Inflammatory macrophage treated with lipopolysaccharide for 1 hour (primary cell): Measurements from ENCODE around the gene VWA3B.
"Not testable (repeated sequence)": the region's sequence is repeated elsewhere in the genome, so short reads cannot be mapped to it uniquely, and the experiment has no call there.

Experiments used
- DNase-seq, 2 donors: peaks; one replicate each; pipeline ENCODE4 v3.0.0-alpha.2; 2020 to 2022

Gene VWA3B

GRCh38 chr2:98253461-98254070, 166.6 kb downstream of the VWA3B start:
- no peak for DNase-seq

- DNase-seq = no peak
Measured at GRCh38 chr2:98254504-98255059, 167.6 kb downstream of the VWA3B start.

DNA sequence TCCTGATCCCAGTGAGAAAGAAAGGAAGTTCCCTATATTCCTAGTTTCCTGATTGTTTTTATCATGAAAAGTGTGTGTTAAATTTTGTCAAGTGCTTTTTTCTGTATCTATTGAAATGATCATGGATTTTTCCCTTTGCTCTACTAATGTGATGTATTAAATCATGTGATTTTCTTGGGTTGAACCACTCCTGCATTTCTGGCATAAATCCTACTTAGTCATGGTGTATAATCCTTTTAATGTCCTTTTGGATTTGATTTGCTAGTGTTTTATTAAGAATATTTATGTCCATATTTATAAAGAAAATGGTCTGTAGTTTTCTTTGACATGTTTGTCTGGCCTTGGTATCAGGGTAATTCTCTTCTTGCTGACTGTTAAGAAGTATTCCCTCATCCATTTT, 171.9 kb downstream of the VWA3B start:
- no peak for DNase-seq

- DNase-seq = no peak
Measured at GRCh38 chr2:98263362-98263761, 176.4 kb downstream of the VWA3B start.

- DNase-seq = not testable (repeated sequence)
Measured at GRCh38 chr2:98268225-98268624, 181.3 kb downstream of the VWA3B start.

- DNase-seq = peak; percentile 35 to 87
Measured at GRCh38 chr2:98269274-98269673, 182.3 kb downstream of the VWA3B start.

DNA sequence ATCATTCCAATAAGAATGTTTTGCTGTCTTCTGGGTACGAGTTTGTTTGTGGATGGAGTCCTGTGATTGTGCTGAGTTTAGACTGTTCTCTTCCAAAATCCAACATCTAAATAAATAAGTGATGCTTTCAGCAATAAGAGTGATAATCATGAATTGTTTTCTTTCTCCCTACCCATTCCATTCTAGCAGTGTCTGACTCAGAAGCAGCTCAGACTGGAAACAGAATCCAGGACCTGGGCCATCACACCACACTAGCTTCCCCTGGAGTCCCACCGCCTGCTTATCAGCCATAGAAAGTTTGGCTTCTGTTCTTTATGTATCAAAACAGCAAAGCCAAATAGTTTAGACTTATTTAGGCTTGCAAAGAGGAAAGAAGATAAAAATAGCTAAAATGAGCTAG, 182.9 kb downstream of the VWA3B start:
- no peak for DNase-seq

GRCh38 chr2:98277162-98277859, 190.3 kb downstream of the VWA3B start:
- DNase-seq = no peak

- DNase-seq = no peak
Measured at GRCh38 chr2:98278074-98278473, 191.1 kb downstream of the VWA3B start.

DNA sequence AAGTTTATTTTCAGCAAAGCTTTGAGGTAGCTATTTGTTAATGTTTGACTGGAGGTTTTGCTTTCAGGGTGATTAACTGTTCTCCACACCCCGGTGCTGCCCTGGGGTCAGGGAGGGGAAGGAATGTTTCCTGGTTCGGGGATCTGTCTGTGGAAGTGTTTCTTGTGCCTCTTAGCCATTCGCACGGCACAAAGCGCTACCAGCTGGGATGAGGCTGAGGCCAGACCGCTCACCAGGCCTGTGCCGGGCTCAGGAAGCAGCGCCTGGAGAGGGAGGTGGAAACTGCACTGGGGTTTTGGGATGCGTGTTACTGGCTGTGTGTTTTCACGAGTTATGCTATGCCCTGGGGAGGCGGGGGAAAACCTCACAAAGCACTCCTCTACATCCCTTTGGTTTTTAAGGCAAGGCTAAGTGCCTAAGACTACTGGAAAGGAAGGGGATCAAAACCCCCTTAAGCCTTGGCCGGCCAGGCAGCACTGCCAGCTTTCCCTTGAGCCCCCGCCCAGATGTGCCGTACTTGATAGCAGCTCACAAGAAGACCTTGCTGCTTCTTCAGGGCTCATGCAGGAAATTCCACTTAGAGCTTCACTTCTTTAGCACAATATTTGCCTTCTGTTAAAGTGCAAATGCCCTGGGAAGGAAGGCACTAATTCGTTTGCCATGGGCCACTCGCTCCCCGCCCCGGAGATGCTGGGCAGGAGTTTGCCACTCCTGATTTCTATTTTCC, 193.6 kb downstream of the VWA3B start:
- DNase-seq = no peak

DNA sequence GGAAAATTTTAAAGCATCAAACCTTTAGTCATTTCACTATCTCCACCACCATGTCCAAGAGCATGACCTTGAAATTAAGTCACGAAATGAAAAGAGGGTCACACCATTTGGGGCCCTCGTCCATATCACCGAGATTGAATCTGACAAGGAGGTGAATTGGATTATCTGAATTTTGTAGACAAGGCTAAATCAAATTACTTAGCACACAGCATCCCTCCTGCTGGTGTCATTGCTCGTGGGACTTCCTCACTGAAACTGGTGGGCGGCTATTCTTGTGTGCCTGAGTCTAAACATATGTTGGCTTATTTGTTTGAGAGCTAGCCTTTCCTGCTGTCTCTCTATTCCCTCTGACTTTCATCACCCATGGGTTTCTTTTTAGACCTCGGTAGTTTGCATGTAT, 194.6 kb downstream of the VWA3B start:
- DNase-seq = peak; percentile 17

DNA sequence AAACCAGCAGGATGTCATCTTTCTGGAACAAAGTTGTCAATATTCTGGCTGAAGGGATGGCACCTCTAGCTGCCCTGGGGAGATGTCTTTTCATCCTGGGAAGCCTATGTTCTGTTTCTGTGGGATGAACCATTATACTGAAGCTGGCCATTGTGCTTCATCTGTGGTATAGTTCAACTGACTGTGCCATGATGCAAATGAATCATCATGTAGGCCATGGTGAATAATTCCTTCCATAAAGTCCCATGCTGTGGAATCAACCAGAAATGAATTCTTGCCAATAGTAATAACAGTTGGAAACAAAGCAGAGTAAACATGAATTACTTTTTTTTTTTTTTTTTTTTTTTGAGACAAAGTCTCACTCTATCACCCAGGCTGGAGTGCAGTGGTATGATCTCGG, 195.1 kb downstream of the VWA3B start:
- no peak for DNase-seq

DNA sequence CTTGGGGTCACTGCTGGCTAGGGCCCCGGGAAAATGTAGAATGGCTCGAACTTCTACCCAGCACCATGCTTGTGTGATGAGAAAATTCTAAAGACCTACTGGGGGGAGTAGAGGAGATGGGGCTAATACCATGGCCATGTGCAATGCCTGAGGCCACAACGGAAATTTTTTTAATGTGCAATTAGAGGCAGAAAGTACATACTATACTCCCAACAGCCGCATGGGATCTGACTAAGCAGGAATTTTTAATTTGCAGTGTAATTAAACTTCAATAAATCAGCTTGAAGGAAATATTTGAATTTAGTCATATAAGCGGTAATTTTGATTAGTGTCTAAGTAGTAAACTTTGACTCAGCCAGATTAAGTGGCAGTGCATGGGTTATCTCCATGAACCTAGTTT, 206.1 kb downstream of the VWA3B start:
- DNase-seq = no peak

DNA sequence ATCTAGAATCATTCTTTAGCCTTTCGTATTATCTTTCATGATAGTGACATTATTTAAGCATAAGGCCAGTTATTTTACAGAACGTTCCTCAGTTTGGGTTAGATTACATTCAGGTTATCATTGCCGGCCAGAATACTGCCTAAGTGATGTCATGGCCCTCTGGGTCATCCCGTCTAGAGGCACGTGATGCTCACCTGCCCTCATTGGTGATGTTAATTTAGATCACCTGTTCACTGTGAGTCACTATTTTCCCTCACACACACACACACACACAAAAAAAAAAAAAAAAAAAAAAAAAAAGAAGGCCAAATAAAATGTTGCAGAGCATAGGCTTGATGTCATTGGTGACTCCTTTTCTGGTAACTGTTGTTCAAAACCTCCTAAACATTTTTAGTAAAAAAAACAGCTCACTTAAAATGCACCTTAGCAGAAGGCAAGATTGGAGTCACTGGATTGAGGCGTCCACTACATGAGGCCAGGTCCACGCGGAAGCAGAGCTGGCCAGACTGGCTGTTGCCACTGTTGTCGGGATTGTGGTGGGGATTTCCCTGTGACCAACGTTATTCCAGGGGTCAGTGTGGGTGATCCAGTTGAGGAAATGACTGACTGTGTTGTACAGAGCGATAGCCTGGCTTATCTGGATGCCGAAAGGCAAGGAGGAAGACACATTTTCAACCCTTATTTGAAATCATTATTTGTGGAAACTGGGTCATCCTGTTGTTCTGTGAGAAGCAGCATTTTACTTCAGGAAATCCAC, 207.1 kb downstream of the VWA3B start:
- DNase-seq = no peak

DNA sequence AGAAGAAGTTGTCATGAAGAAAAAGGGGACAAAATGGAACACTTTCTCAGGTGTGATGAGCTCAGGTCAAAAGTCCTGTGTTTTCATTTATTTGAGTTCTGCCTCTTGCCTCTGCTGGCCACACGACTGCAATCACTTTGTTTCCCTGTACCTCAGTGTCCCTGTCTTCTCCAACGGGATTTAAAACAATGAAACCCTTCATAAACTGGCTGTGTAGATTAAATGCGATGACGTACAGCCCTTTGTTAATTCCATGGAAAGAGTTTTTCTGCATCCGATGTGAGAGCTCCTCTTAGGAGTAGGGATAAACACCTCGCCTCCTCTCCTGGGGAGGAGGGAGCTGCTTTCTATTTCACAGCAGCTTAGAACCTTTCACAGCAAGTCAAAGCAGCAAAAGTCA, 207.7 kb downstream of the VWA3B start:
- DNase-seq = no peak

DNA sequence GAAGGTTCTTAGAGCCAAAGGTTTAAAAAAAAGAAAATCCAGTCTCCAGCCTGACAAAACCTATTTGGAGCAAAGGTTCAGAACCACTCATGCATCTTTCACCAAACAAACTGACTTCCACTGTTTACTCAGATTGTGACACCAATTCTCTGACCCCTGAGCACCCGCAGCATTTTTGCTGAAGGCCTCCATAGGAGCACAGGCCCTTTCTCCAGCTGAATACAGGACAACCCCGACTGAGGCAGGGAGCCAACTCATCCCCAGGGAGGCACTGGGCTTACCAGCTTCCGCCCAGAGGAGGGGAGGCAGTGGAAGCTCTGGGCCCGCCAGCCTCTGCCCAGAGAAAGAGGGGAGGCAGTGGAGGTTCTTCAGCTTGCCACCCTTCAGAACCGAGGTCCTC, 208.3 kb downstream of the VWA3B start:
- no peak for DNase-seq

DNA sequence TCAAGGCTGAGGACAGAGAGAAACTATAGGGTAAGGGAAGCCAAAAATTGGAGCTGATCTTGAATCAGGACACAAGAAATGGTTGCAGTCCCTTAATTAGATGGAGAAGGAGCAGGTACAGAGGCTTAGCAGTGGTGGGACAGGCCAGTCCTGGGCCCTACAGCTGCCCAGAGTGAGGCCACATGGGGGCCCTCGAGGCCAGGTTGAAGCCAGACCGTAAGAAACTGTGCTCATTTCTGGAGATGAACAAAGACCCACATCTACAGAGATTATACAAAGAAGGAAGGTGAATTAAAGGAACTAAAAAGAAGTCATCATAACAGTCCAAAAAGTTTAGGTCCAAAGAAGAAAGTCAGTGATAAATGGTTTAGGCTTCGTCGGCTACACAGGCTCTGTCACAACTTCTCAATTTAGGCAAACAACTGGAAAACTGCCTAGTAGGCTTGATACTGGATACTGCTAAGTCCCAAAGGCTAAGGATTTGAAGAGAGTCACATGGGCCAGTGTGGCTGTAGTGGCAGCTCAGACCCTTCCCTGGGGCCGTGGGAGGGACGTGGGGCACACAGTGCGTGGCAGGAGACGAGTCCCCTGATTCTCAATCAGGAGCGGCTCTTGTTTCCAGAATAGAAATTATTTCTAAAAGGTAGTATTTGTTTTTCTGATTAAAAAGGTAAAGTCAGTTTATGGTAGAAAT, 208.9 kb downstream of the VWA3B start:
- DNase-seq = no peak

DNA sequence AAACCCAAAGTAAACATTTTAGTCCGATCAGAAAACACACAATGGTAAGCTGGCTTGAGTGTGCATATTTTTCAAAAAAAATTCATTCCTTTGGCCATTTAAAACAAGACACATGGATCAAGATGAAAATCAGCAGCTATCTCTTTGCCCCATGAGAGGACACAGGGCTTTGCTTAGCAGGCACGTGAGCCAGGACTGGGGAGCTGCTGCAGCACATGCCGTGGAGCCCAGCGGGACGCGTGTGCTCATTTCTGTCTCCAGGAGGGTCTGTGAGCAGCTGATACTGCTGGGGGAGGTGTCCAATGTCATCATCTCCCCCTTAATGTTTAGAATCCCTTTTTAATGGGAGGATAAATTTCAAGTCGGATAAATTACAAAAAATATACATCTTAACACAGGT, 209.5 kb downstream of the VWA3B start:
- no peak for DNase-seq

DNA sequence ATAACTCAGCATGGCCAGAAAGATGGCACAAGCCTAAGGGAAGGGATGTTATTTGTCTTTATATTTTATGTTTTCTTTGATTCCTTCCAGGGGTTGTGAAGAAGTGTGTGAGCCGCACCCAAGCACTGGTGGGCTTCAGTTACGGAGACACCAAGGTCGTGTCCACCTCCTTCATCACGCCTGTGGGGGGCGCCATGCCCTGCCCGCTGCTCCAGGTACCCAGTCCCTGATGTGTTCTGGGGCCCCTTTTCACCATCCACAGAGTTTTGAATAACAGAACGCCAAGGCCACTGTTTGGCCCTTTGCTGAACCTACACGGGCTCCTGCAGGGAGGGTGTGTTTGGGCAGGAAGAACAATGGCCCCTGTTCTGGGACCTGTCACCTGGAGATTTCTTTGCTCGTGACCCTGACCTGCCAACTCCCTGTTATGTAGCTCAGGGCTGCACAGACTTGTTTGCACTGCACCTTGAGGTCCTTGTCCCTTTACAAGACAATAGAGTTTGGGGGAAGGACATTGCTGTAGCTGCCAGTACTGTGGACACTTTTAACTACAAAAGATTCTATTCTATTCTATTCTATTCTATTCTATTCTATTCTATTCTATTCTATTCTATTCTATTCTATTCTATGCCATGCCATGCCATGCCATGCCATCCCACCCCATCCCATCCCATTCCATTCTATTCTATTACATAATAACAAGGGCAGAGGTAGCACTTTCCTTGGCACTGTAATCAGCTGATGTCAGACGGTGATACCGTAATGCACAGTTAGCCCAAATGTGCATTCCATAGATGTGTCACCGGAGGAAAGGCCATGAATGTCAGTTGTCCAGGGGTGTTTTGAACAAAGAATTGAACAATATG, 211.1 kb downstream of the VWA3B start:
- DNase-seq = no peak

GRCh38 chr2:98298683-98299164, 211.8 kb downstream of the VWA3B start:
- DNase-seq = no peak

DNA sequence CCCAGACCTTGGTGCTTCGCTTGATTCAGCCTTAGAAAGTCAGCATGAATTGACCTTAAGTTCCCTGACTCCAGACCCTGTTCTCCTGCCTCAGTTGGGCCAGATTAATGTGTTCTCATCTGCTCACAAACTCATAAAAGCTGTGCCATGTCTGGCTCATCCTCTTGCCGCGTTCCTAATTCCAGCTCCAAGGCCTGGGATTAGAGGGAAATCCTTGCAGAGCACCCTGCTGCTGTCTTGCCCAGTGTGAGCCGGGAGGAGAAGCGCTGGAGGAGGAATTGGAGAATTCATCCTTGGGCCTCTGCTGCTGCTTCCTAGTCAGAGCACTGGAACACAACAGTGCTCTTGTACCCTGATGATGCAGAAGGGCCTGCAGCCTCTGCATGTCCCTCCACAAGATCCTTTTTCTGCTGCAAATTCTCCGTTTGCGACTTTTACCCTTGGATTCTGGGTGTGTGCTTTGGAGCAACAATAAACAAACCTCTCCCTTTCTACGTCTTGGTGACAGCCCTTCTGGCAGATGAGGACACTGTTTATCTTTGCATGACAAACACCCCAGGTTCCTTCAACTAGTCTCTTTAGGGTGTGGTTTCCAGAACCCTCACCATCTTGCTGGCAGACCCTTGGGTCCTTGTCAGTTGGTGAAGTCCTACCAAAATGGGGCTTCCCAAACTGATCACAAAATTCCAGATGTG, 212.4 kb downstream of the VWA3B start:
- no peak for DNase-seq
